ENCODE measurements around the gene SCAF4. TPM values are rescaled to one million over a fixed set of nuclear protein-coding genes. Genes with fewer than 3 reads are reported as not detected.

SCAF4 gene
- total and polyA plus RNA-seq, 10 of the 15 experiments (the other 5 are each of a cell fraction or from before 2014, with no cell fraction given): 4.3 to 49.3 (median 16.0) TPM

- 1% methylated on average over 4 of the region's 4 CpGs for WGBS (ENCODE audit: insufficient coverage, insufficient replicate concordance, low lambda C conversion rate, missing lambda C conversion rate)
- no peaks in the 10 kb centered on the region for H3K9me3 ChIP-seq (replicated peaks; ENCODE audit: control insufficient read depth, insufficient read depth, low read length)
- H3K27ac ChIP-seq (ENCODE audit: control insufficient read depth, insufficient read depth): no peak overlapping the region
- H3K36me3 ChIP-seq (ENCODE audit: control insufficient read depth in 2 of 2, insufficient read depth in 2 of 2, low read length in 1 of 2): no peaks in the 10 kb centered on the region
- in situ Hi-C loops (cut with MboI) (no loop called here), intact Hi-C loops (cut with micrococcal nuclease; ENCODE audit: unreplicated experiment) (no loop called here)
- ChIA-PET POLR2A (interaction anchor here (0.5 kb wide), 1 partner anchor 820 kb away, joined by 3 read pairs; no protein-coding TSS in a partner anchor), SMC1A (ENCODE audit: uncharacterized antibody, unreplicated experiment) (interaction anchor here (1.0 to 2.1 kb wide), 4 partner anchors 8 to 51 kb away, joined by 3 to 6 read pairs (median 4); no protein-coding TSS in a partner anchor), RAD21 (ENCODE audit: unreplicated experiment) (interaction anchor here (1.0 to 1.6 kb wide), 2 partner anchors 477 to 820 kb away, joined by 5 to 9 read pairs; no protein-coding TSS in a partner anchor), CTCF (interaction anchor here (0.7 to 1.4 kb wide), 8 partner anchors 9 to 477 kb away, joined by 3 to 8 read pairs (median 4); no protein-coding TSS in a partner anchor)
- H3K4me1 ChIP-seq (ENCODE audit: control insufficient read depth, insufficient read depth, low read length): no peaks in the 10 kb centered on the region
- DNase-seq (ENCODE audit: low read depth, low spot score) (no peak), ATAC-seq (peak; percentile 21; the same call in 1 of the 3 replicates), FAIRE-seq (no peak)
- no peak overlapping the region for H3K9ac ChIP-seq (ENCODE audit: control insufficient read depth, insufficient read depth, low read length)
- no peaks in the 10 kb centered on the region for H3K27me3 ChIP-seq (replicated peaks in 1 of 2; ENCODE audit: control insufficient read depth in 2 of 2, insufficient read depth in 2 of 2, low read length in 1 of 2)
- no peak overlapping the region for H3K4me3 ChIP-seq
- no peaks in the 10 kb centered on the region for H3K79me2 ChIP-seq (ENCODE audit: control insufficient read depth, insufficient read depth, low read length)
- TF ChIP-seq RAD21 (IDR thresholded peaks at IDR 0.05; ENCODE audit: insufficient read depth, low read depth, low read length): peak; percentile 39
- peak; percentile 24; the same call in 1 of the 2 replicates for TF ChIP-seq SMC3 (IDR thresholded peaks at IDR 0.05; ENCODE audit: borderline replicate concordance, low read length)
- no peak for TF ChIP-seq POLR2AphosphoS5 (IDR thresholded peaks at IDR 0.05; ENCODE audit: low read length)
- no peak for TF ChIP-seq MLLT1 (IDR thresholded peaks at IDR 0.05)
- no peak for TF ChIP-seq HCFC1 (IDR thresholded peaks at IDR 0.05; ENCODE audit: low read length)
- peak; percentile 10 to 32 (median 26); a peak in 4 of 6 replicates for TF ChIP-seq CTCF (IDR thresholded peaks at IDR 0.05 in 2 of 3, conservative IDR thresholded peaks at IDR 0.05 in 1 of 3; ENCODE audit: control insufficient read depth in 2 of 3, extremely low read depth in 1 of 3, insufficient read depth in 1 of 3, low read depth in 3 of 3, low read length in 3 of 3)
- BruUV-seq (replicated peaks): no TSS peak
- H3K4me2 ChIP-seq (ENCODE audit: control insufficient read depth, insufficient read depth): no peak overlapping the region
- no peak overlapping the region for H2AFZ ChIP-seq (ENCODE audit: control insufficient read depth, low read depth, low read length)
- H4K20me1 ChIP-seq (ENCODE audit: control insufficient read depth, insufficient read depth): no peaks in the 10 kb centered on the region
Measured at GRCh38 chr21:31780944-31781343, 49.0 kb upstream of the SCAF4 start.
